ENCODE measurements around the gene SUPT6H.

The SUPT6H gene

GRCh38 chr17:28661635-28662526 is at the start of gene SUPT6H, which contains the start of gene SDF2:
TSS of gene SUPT6H (plus strand) at chr17:28662205. CDS start at chr17:28673402, 11,197 bp downstream.
TSS of gene SDF2 (minus strand) at chr17:28661906. CDS start at chr17:28661876, 30 bp downstream.
- peak; percentile 85 for DNase-seq

DNA sequence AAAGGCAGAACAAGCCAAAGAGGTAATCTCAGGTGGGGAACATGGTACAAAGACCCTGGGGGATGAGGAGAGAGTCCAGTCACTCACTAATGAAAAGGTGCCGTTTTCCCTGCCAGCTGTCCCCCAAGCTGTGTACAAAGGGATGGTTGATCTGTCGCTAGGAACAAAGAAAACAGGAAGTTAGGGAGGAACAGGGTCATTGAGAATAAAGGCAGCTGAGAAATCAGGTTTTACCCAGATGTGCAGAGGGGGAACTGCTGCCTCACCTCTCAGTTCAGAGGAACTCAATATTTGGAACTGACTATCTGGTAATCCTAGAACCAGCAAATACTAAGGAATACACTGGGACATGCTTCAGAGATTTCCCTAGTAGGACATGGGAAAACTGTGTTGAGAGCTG is 49.5 kb upstream of the SUPT6H start:
- DNase-seq = no peak

GRCh38 chr17:28612936-28613872 is 48.8 kb upstream of the SUPT6H start:
- peak; percentile 28 for DNase-seq

- no peak for DNase-seq
Observed at GRCh38 chr17:28613931-28614381, 48.0 kb upstream of the SUPT6H start, which contains the start of gene RSKR. TSS of gene RSKR (minus strand) at chr17:28614185. CDS start at chr17:28614161, 24 bp downstream.

- DNase-seq = no peak
Observed at GRCh38 chr17:28615260-28615940, 46.6 kb upstream of the SUPT6H start.

DNA sequence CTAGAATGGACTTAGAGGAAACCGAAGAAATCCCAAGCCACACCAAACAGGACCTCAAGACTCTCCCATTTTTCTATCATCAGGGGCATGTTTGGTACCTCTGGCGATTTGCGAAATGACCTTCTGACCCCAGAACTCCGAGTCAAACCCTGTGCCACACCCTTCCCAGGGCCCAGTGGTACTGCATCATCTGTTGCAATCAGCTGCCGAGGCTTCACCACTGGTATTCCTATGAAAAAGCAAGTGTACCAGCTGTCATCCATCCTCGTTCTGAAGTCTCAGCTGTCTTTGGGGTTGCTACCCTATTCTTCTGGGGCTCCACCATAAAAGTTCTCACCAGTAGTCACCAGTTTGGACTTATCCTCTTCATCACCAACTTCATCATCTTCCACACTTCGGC is 45.7 kb upstream of the SUPT6H start:
- no peak for DNase-seq

GRCh38 chr17:28618464-28618863 is 43.5 kb upstream of the SUPT6H start:
- no peak for DNase-seq

DNA sequence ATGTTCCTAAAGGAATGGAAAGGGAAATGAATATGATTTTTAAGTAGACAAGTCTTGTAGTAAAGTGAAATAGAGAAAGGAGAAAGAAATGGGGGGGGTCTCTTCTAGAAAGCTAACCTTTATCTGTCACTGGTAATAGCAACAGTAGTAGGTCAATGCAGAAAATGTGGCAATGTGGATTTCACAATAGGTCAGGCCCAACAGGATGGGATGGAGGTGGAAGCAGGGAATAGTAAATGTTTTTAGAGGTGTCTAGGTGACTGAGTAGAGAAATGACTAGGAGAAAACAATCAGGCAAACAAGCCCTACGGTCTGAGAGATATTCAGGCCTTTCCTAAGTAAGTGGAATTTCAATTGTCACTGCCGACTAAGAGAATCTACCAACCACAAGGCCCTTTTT is 42.0 kb upstream of the SUPT6H start:
- DNase-seq = no peak

DNA sequence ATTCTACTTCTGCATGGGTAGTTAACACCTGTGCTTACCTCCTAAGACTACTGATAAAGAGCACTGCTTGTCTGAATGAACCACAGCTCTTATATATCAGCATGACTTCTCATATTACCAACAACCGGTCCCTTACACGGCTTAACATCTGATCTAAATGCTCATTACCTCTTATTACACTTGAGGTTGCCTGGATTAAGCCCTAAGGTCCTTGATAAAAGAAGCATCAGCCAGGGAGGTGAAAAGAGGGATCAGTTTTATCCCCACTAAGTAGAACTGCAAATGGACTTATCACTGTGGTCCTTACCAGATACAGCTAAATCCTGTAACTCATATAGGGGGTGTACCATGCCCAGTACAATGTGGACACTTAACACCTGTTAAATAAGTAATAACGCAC is 39.8 kb upstream of the SUPT6H start:
- DNase-seq = no peak

DNA sequence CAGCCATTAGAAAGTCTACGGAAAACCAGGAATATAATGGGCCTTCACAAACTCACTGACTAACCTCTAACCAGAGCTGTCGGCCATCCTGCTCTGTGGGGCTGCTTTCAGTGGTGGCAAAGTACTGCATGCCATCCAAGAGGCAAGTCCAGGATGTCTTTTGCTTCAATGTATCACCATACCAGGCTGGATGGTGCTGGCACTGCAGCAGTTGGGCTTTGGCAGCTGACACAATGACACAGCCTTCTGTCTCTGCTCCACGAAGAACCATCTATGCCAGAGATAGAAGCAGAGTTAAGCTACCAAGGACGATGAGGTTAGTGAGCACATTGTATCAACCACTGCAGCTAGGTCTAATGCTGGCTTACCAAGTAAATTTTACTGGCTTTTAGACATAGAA is 38.3 kb upstream of the SUPT6H start:
- DNase-seq = no peak

- DNase-seq = no peak
Observed at GRCh38 chr17:28624148-28624547, 37.9 kb upstream of the SUPT6H start.

DNA sequence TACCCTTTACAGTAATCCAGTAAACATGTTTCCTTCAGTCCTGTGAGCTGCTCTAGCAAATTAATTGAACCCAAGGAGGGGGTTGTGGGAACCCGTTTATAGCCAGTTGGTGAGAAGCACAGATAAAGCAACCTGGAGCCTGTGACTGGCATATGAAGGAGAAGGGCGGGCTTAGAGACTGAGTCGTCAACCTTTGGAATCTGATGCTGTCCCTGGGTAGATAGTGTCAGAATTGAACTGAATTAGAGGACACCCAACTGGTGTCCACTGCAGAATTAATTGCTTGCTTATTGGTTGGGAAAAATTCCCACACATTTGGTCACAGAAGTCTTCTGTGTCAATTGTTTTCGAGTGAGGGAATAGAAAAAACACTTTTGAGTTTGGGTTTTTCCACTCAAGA is 35.2 kb upstream of the SUPT6H start:
- no peak for DNase-seq

GRCh38 chr17:28634206-28634865 is 27.7 kb upstream of the SUPT6H start:
- no peak for DNase-seq

DNA sequence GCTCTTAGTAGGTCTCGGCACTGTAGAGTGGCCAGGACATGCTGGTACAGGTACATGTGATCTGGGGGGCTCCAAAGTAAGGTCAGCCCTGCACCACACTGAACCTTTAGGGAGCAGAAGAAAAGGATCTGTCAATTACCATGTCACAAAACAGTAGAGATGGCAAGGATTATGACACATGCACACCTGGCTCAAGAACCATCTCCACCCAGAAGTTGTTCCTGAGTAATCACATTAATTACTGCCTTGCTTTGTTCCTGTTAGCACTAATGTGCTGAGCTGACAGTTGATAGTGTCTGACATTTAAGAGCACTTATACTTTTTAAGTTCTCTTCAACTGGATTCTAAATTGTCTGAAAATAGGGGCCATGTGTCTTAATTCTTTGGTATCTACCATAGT is 26.5 kb upstream of the SUPT6H start:
- DNase-seq = no peak

DNA sequence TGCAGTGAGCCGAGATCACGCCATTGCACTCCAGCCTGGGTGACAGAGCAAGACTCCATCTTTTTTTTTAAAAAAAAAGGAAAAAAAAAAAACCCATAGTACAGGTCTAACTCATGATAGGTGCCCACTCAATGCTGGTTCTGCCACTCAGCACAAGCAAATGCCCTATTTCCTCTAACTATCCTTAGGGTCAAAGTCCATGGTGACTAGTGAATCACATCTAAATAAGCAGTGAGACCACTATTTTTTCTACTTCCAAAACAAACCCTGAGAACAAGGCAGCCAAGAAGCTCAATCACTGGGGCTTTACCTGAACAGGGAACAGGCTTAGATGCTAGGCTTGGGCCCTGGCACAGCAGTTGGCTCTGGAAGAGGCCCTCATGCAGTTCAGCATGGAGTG is 20.4 kb upstream of the SUPT6H start:
- no peak for DNase-seq

DNA sequence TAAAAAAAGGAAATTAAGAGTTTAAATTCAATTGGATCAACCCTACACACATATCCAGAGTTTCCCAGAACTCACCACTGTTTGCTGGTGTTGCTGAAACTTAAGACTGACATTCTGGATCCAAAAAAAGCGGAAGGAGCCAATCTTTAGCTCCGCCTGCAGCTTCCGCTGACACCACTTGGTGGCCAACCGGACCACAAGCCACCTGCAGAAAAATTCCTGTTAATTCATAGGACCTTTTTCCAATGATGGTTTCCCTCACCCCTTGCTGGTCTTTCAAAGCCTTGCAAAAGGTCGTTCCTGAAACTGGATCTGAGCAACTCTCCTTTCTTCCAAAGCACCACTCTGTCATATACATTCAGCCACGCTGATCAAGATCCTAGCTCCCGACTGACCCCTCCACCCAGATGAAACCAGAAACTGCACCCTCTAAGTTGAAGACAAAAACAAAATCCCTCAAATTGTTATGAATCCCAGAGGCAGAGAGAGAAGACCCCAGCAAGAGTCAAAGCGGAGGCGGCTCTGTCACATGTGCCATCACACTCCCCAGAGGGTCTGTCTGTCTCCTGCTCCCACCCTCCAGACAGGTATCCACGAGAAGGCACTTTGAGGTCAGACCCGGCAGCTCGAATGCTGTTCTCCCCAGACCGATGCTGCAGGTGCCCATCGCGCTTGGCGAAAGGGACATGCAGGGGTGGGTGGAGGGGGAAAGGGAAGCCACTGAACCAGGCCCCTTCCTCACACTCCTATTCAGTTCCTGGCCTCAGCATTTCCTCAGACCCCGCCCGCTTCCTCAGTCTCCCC is 17.8 kb upstream of the SUPT6H start:
- peak; percentile 22 for DNase-seq

GRCh38 chr17:28644787-28645575 is 17.0 kb upstream of the SUPT6H start, which contains the start of gene BLTP2:
TSS of gene BLTP2 (minus strand) at chr17:28645158. CDS start at chr17:28645056, 102 bp downstream.
- peak; percentile 93 for DNase-seq

- DNase-seq = no peak
Observed at GRCh38 chr17:28645576-28645939, 16.4 kb upstream of the SUPT6H start.

GRCh38 chr17:28646039-28646754 is 15.8 kb upstream of the SUPT6H start:
- no peak for DNase-seq

GRCh38 chr17:28648698-28649097 is 13.3 kb upstream of the SUPT6H start:
- DNase-seq = no peak

Measured in fibroblast of skin of right quadriceps (primary cell).